Measurements from ENCODE around the gene CRTC1.

- TF ChIP-seq CTCF (IDR thresholded peaks at IDR 0.05) = no peak
- TF ChIP-seq POLR2A (IDR thresholded peaks at IDR 0.05) = no peak
Observed at GRCh38 chr19:18764591-18765051, 81.1 kb downstream of the CRTC1 start.
